ENCODE measurements around the gene COASY. TPM values are rescaled to one million over a fixed set of nuclear protein-coding genes. Genes with fewer than 3 reads are reported as not detected.

The COASY gene
- total and polyA plus RNA-seq, 10 donors, result 32.5 to 104 (median 66.5) TPM

DNA sequence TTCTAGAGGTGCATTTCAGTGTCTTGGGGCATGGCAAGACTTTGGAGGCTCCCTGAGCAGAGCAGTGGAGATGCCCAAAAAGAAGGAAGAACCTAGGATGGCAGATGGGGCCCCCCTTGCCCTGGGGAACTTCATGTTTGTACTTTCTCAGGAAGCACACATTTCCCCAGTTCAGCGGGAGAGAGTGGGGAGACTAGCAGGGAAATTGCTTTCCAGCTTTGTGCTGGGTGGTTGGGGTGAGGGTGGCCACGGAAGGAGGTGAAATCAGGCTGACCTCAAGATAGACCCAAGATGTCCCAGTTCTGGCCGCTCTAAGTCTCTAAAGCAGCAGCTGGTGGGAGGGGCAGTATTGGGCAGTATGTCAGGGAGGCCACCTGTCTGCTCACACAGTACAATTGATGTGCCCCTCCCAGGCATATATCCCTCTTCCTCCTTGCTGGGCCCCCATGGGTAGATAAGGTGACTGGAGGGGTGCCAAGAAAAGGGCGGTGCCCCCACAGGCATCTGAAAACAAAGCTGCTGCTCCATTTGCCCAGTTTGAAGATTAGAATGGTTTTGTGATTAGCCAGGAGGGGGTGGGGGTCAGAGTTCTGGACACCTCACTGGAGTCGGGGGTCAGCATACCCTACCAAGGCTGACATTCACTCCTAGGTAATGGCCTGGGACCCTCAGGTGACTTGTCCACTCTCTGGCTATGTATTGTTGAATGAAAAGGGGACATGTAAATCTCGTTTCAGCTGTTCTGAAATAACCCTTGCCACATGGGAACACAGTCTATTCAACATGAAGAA lies 43.0 kb upstream of the COASY start:
- no peaks in the 10 kb centered on the region for H3K9me3 ChIP-seq
- H3K4me3 ChIP-seq, result no peak overlapping the region
- TF ChIP-seq, protein P1, sequence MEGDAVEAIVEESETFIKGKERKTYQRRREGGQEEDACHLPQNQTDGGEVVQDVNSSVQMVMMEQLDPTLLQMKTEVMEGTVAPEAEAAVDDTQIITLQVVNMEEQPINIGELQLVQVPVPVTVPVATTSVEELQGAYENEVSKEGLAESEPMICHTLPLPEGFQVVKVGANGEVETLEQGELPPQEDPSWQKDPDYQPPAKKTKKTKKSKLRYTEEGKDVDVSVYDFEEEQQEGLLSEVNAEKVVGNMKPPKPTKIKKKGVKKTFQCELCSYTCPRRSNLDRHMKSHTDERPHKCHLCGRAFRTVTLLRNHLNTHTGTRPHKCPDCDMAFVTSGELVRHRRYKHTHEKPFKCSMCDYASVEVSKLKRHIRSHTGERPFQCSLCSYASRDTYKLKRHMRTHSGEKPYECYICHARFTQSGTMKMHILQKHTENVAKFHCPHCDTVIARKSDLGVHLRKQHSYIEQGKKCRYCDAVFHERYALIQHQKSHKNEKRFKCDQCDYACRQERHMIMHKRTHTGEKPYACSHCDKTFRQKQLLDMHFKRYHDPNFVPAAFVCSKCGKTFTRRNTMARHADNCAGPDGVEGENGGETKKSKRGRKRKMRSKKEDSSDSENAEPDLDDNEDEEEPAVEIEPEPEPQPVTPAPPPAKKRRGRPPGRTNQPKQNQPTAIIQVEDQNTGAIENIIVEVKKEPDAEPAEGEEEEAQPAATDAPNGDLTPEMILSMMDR (IDR thresholded peaks at IDR 0.05 in 8 of 11, conservative IDR thresholded peaks at IDR 0.05 in 3 of 11), result peak in 1 of 11 experiments; percentile 5
- no peak for TF ChIP-seq POLR2AphosphoS5 (IDR thresholded peaks at IDR 0.05)
- no peak for TF ChIP-seq POLR2A (IDR thresholded peaks at IDR 0.05)
- peak overlapping the region; percentile 55 to 91 (median 85) for H3K27ac ChIP-seq
- 23 to 36% (median 24%) methylated on average over 6 of the region's 6 CpGs for WGBS, 5 donors
- intact Hi-C loops (cut with DNase I; ENCODE audit: low total_unique reads), result loop anchor here (5.0 to 10.0 kb wide), 3 partner anchors 54 to 197 kb away; no protein-coding TSS in a partner anchor
- H3K4me1 ChIP-seq, result peaks cover 35 to 81% (median 65%) of the 10 kb centered on the region in 6 donors
- H3K36me3 ChIP-seq, result peaks cover 0 to 64% (median 26%) of the 10 kb centered on the region in 6 donors
- no peaks in the 10 kb centered on the region for H3K27me3 ChIP-seq (replicated peaks in 1 of 7)
- DNase-seq, result peak; percentile 76

DNA sequence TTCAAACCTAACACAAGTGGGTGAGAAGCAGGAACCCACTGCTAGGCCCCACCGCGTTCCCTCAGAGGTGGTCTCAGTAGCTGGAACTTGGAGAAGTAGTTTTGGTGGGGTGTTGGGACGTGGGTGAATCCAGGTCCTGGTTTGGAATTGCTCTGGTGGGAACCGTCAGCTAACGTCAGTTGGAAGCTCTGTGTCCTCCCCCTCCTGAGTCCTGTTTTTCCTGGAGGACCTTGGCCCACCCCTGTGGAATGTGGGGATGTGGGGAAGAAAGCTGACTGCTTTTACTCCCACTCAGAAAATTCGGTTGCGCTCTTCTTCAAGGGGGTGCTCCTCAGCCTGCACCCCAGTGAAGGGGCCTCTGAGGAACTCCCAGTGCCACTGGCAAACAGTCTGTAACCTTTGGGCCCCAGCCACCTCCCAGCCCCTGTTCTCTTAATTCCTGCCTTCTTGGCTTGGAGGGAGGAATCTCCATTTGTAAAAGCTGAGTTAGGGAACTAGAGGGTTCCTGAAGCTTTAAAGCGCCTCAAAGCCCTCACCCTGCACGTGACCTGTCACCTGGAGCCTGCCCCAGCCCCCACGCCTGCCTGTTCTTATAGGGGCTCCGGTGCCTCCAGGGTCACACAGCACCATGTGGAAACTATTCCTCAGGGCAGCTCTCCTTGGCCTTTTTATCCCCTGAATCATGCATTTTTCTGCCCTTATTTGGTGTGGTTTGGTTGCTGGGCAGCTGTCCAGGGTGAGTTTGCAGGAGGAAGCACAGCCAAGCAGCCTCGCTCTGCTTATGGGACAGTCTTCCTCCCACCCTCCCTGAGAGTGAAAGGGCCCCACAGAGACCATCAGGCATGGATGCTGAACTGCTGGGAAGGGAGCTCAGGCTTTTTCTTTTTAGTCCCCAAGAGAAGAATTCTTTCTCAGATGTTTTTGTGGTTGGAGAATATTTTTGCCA lies 42.1 kb upstream of the COASY start:
- Histone ChIP-seq H3K27ac (peak overlapping the region; percentile 55 to 91 (median 85)), H3K4me3 (no peak overlapping the region), H3K9me3 (no peaks in the 10 kb centered on the region), H3K27me3 (replicated peaks in 1 of 7) (no peaks in the 10 kb centered on the region), H3K36me3 (peaks cover 0 to 56% (median 17%) of the 10 kb centered on the region in 6 donors), H3K4me1 (peaks cover 35 to 86% (median 65%) of the 10 kb centered on the region in 6 donors)
- TF ChIP-seq POLR2A (IDR thresholded peaks at IDR 0.05) (no peak), POLR2AphosphoS5 (IDR thresholded peaks at IDR 0.05) (peak; percentile 36 to 70 (median 65))
- DNase-seq, result peak; percentile 76
- 49 to 64% (median 58%) methylated on average over 12 of the region's 12 CpGs for WGBS, 5 donors
- intact Hi-C loops (cut with DNase I; ENCODE audit: low total_unique reads), result loop anchor here (5.0 to 10.0 kb wide), 3 partner anchors 55 to 198 kb away; no protein-coding TSS in a partner anchor

DNA sequence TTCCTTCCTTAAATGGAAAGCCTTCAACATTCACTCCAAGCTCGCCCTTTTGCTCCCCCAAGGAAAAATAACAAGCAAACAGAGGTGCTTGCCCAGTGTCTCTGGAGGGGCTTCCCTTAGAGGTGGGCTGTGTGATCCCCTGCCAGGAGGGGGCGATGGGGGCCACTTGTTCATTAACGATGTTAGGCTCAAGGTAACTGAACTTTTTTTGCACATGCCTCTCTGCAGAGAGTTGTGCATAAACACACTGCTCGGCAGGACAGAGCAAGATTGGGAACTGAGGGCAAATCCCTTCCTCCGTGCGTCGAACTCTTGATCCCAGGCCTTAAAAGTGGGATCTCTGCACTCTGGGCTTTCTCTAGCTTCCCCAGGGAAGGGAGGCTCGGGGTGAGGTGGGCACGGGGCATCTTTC lies 41.4 kb upstream of the COASY start:
- intact Hi-C loops (cut with DNase I; ENCODE audit: low total_unique reads), result no loop called here
- Histone ChIP-seq H3K4me1 (peaks cover 35 to 92% (median 67%) of the 10 kb centered on the region in 6 donors), H3K4me3 (no peak overlapping the region), H3K9me3 (no peaks in the 10 kb centered on the region), H3K27me3 (replicated peaks in 1 of 7) (no peaks in the 10 kb centered on the region), H3K27ac (peak overlapping the region; percentile 53 to 91 (median 85)), H3K36me3 (peaks cover 0 to 48% (median 17%) of the 10 kb centered on the region in 6 donors)
- DNase-seq, result peak; percentile 68
- WGBS, 5 donors, result 45 to 60% (median 53%) methylated on average over 9 of the region's 9 CpGs
- TF ChIP-seq POLR2A (IDR thresholded peaks at IDR 0.05) (no peak), POLR2AphosphoS5 (IDR thresholded peaks at IDR 0.05) (no peak)
- TF ChIP-seq, protein P1 (IDR thresholded peaks at IDR 0.05 in 8 of 11, conservative IDR thresholded peaks at IDR 0.05 in 3 of 11), result peak in 2 of 11 experiments; percentile 26 to 35

DNA sequence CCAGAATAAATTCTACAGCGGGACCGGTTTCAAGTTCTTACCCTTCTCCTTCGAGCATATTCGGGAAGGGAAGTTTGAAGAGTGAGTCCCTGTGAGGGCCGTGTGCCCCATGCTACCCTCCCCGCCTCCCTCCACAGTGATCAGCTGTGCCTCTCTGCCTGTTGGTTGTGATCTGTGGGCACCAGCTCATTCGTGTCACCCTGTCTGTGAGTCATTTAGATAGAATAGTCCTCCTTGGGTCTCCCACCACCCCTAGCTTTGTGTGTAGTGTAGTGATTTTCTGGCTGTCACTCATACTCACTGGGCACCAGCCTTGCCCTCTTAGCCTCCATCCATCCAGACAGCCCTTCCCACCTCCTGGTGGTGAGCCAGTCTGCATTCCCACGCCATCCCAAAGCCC lies 40.9 kb upstream of the COASY start:
- no peaks in the 10 kb centered on the region for H3K9me3 ChIP-seq
- H3K36me3 ChIP-seq, result peaks cover 0 to 43% (median 17%) of the 10 kb centered on the region in 6 donors
- peak; percentile 18 for DNase-seq
- intact Hi-C loops (cut with DNase I; ENCODE audit: low total_unique reads), result no loop called here
- peaks cover 36 to 95% (median 69%) of the 10 kb centered on the region in 6 donors for H3K4me1 ChIP-seq
- 58 to 78% (median 64%) methylated on average over 8 of the region's 8 CpGs for WGBS, 5 donors
- TF ChIP-seq, protein P1 (IDR thresholded peaks at IDR 0.05 in 8 of 11, conservative IDR thresholded peaks at IDR 0.05 in 3 of 11), result no peak
- TF ChIP-seq POLR2A (IDR thresholded peaks at IDR 0.05) (no peak), POLR2AphosphoS5 (IDR thresholded peaks at IDR 0.05) (no peak)
- H3K27ac ChIP-seq, result peak overlapping the region; percentile 53 to 91 (median 85)
- no peak overlapping the region for H3K4me3 ChIP-seq
- no peaks in the 10 kb centered on the region for H3K27me3 ChIP-seq (replicated peaks in 1 of 7)

Measured in spleen (tissue), 11 donors.